Neutrophil (primary cell): ENCODE data around the gene FBLIM1.

Source experiments
- H3K27ac ChIP-seq: fragments of 200-600 bp; sonication (generic); 2 replicates; pipeline ENCODE4 v1.5.1; 2016; ENCODE audit warnings: mild to moderate bottlenecking, moderate library complexity
- H3K27me3 ChIP-seq: fragments of 200-600 bp; sonication (generic); 2 replicates; pipeline ENCODE4 v1.6.0; 2016; ENCODE audit warnings: mild to moderate bottlenecking
- H3K36me3 ChIP-seq: fragments of 200-600 bp; sonication (generic); 2 replicates; pipeline ENCODE4 v1.5.1; 2017
- H3K4me1 ChIP-seq, 2 experiments: fragments of 200-600 bp in 1 of 2; sonication (generic) in 1 of 2; 1 replicate in 1 of 2; 2 replicates in 1 of 2; pipeline versions ENCODE4 v1.5.1 to v1.6.1; 2013 to 2016; ENCODE audit warnings: low read depth in 1 of 2, low read length in 1 of 2, mild to moderate bottlenecking in 1 of 2, moderate library complexity in 1 of 2; ENCODE audit not compliant: control insufficient read depth in 1 of 2, insufficient read depth in 1 of 2
- H3K4me3 ChIP-seq, 2 experiments: fragments of 200-600 bp in 1 of 2; sonication (generic) in 1 of 2; 1 replicate in 1 of 2; 2 replicates in 1 of 2; pipeline ENCODE4 v1.5.1; 2013 to 2016; ENCODE audit warnings: low read depth in 1 of 2, low read length in 1 of 2, mild to moderate bottlenecking in 1 of 2, moderate library complexity in 1 of 2
- H3K9me3 ChIP-seq: fragments of 200-600 bp; sonication (generic); 2 replicates; pipeline ENCODE4 v1.5.1; 2016
- CTCF ChIP-seq: fragments of 200-600 bp; sonication (generic); IDR thresholded peaks from 2 replicates; pipeline ENCODE4 v1.5.1; 2016; ENCODE audit warnings: antibody characterized with exemption

FBLIM1 gene

GRCh38 chr1:15744122-15744679, 14.4 kb upstream of the FBLIM1 start:
- Histone ChIP-seq H3K4me3 (no peak overlapping the region), H3K27me3 (no peaks in the 10 kb centered on the region), H3K27ac (no peak overlapping the region), H3K9me3 (no peaks in the 10 kb centered on the region), H3K4me1 (no peaks in the 10 kb centered on the region), H3K36me3 (no peaks in the 10 kb centered on the region)
- no peak for TF ChIP-seq CTCF

- Histone ChIP-seq H3K4me1 (no peaks in the 10 kb centered on the region), H3K4me3 (no peak overlapping the region), H3K27me3 (no peaks in the 10 kb centered on the region), H3K9me3 (no peaks in the 10 kb centered on the region), H3K27ac (no peak overlapping the region), H3K36me3 (no peaks in the 10 kb centered on the region)
- no peak for TF ChIP-seq CTCF
Observed at GRCh38 chr1:15747378-15747777, 11.2 kb upstream of the FBLIM1 start.

DNA sequence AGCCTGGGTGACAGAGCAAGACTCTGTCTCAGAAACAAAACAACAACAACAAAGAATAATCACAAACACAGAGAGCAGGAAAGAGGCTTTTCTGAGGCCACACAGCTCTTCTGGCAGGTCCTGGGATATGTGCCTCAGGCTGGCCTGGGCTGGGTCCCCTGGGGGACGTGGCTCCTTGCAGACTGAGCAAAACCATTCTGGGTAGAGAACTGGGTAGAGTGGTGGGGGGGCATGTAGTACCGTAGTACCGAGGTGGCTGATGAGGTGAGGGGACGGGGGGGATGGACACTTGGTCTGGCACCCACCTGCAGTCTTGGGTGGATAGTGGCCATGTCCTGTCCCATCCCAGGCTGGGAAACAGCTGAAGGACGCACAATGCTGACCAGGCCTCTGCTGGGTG, 10.3 kb upstream of the FBLIM1 start:
- no peak for TF ChIP-seq CTCF
- no peaks in the 10 kb centered on the region for H3K36me3 ChIP-seq
- H3K4me1 ChIP-seq: no peaks in the 10 kb centered on the region
- H3K4me3 ChIP-seq: no peak overlapping the region
- no peaks in the 10 kb centered on the region for H3K9me3 ChIP-seq
- no peak overlapping the region for H3K27ac ChIP-seq
- H3K27me3 ChIP-seq: no peaks in the 10 kb centered on the region

- no peak overlapping the region for H3K27ac ChIP-seq
- no peaks in the 10 kb centered on the region for H3K36me3 ChIP-seq
- TF ChIP-seq CTCF: no peak
- H3K4me3 ChIP-seq: no peak overlapping the region
- H3K4me1 ChIP-seq: no peaks in the 10 kb centered on the region
- no peaks in the 10 kb centered on the region for H3K27me3 ChIP-seq
- no peaks in the 10 kb centered on the region for H3K9me3 ChIP-seq
Observed at GRCh38 chr1:15748690-15749398, 9.8 kb upstream of the FBLIM1 start.

DNA sequence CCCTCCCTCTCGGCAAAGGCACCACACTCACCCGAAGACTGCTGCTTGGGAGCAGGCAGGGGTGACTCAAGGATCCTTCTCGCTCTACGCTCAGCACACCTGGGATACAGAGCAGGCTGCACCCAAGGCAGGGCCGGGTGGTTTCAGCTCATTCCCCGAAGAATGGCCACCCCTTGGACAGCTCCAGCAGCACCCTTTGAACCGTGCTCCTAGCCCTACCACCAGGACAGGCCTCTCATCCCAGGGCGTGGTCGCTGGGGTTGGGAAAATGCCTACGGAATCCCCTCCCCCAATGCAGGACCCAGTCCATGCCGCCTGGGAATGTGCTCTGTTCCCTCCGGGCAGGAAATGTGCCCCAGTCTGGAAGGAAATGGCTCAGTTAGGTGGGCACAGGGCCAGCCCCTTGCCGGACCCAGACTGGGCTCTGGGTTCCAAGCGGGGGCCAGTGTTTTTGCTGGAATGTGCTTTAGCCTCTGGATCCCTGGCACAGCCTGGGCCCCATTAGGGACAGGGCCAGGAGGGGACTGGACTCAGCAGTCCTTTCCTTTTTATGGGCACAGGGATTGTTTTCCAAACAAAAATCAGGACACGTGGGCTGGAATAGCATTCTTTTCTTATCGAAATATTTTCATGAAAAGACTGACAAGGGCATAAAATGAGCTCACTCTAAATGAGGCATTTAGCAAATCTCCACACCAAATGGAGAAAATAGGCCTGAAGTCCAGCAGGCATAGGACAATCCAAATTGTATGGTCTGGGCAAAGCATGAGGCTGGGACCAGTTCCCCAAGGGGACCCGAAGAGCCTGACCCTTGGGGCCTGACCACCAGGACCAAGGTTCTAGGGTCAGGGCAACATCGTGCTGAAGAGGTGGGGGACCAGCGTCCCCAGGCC, 8.9 kb upstream of the FBLIM1 start:
- H3K4me3 ChIP-seq: no peak overlapping the region
- no peak for TF ChIP-seq CTCF
- H3K27ac ChIP-seq: no peak overlapping the region

More for the DNA sequence above, 8.9 kb upstream of the FBLIM1 start:
- H3K36me3 ChIP-seq: no peaks in the 10 kb centered on the region
- no peaks in the 10 kb centered on the region for H3K9me3 ChIP-seq
- peaks cover 2% of the 10 kb centered on the region for H3K27me3 ChIP-seq
- no peaks in the 10 kb centered on the region for H3K4me1 ChIP-seq
